HCT116 (cell line): ENCODE results near the gene ZNF536. TPM values are rescaled to one million over a fixed set of nuclear protein-coding genes. Genes with fewer than 3 reads are reported as not detected.

Source experiments
- ATAC-seq: fragments of 200-7000 bp; cut with Tn5 transposase; 2 replicates; pipeline ENCODE4 v1.9.1; 2020; ENCODE audit warnings: mild to moderate bottlenecking, moderate library complexity
- BruUV-seq: library from RNA; stranded (reverse); fragments of 400-500 nt; replicated peaks from 2 replicates; lab custom pipeline; 2021; lab: Mats Ljungman, UMichigan
- CTCF ChIA-PET: fragments of 300-600 bp; sonication (Branson Sonifier 250); formaldehyde crosslinking; loops from one replicate; lab custom pipeline; 2021; ENCODE audit warnings: antibody characterized with exemption; lab: Charles Lee
- POLR2A ChIA-PET: fragments of 300-600, 350-600 bp; sonication (Branson Sonifier 250); formaldehyde crosslinking; loops from one replicate; lab custom pipeline; 2021; ENCODE audit warnings: antibody characterized with exemption; lab: Charles Lee
- RAD21 ChIA-PET, 2 experiments: fragments of 300-600 bp; sonication (Branson Sonifier 250); formaldehyde crosslinking; loops; one replicate each; lab custom pipeline; 2023; ENCODE audit warnings: low total read pairs in 2 of 2; ENCODE audit not compliant: uncharacterized antibody in 2 of 2, unreplicated experiment in 2 of 2, low non-redundant PET in 1 of 2; lab: Charles Lee
- DNase-seq: peaks from one replicate; pipeline ENCODE4 v3.0.0-alpha.2; 2010; ENCODE audit warnings: low read depth, low spot score
- H2AFZ ChIP-seq: fragments of 200-600 bp; shearing (Covaris generic), sonication (generic); 2 replicates; pipeline ENCODE4 v1.6.1; 2017; ENCODE audit warnings: low read depth, mixed run types, mixed read lengths, antibody characterized with exemption, low read length; ENCODE audit not compliant: poor library complexity, severe bottlenecking
- H3K27ac ChIP-seq: 2 replicates; pipeline ENCODE4 v1.5.1; 2012; ENCODE audit warnings: low read depth, low read length
- H3K27me3 ChIP-seq: fragments of 200-600 bp; sonication (generic); 2 replicates; pipeline ENCODE4 v1.6.1; 2016; ENCODE audit warnings: mixed run types, low read length, mixed read lengths; ENCODE audit not compliant: insufficient read depth
- H3K36me3 ChIP-seq, 2 experiments: fragments of 200-500 bp in 1 of 2; fragments of 200-600 bp in 1 of 2; sonication (Bioruptor generic) in 1 of 2; sonication (generic) in 1 of 2; 2 replicates each; pipeline versions ENCODE4 v1.5.1 to v1.6.1; 2014 to 2016; ENCODE audit warnings: low read length in 2 of 2, inconsistent platforms in 1 of 2, mixed read lengths in 1 of 2, mixed run types in 1 of 2; ENCODE audit not compliant: insufficient read depth in 2 of 2, control insufficient read depth in 1 of 2
- H3K4me1 ChIP-seq, 2 experiments: fragments of 200-600 bp in 1 of 2; sonication (generic) in 1 of 2; 2 replicates each; pipeline versions ENCODE4 v1.5.1 to v1.6.1; 2012 to 2017; ENCODE audit warnings: low read length in 2 of 2, inconsistent platforms in 1 of 2, mild to moderate bottlenecking in 1 of 2, mixed read lengths in 1 of 2, mixed run types in 1 of 2, moderate library complexity in 1 of 2; ENCODE audit not compliant: insufficient read depth in 2 of 2, control insufficient read depth in 1 of 2
- H3K4me2 ChIP-seq: fragments of 200-600 bp; sonication (generic); 2 replicates; pipeline ENCODE4 v1.6.1; 2017; ENCODE audit warnings: mixed run types, low read length, mixed read lengths
- H3K4me3 ChIP-seq, 2 experiments: fragments of 200-600 bp in 1 of 2; sonication (generic) in 1 of 2; replicated peaks in 1 of 2; 2 replicates each; pipeline ENCODE4 v1.5.1; 2011 to 2016; ENCODE audit warnings: low read length in 2 of 2, control low read depth in 1 of 2, low read depth in 1 of 2, mild to moderate bottlenecking in 1 of 2, mixed read lengths in 1 of 2, mixed run types in 1 of 2
- H3K79me2 ChIP-seq: fragments of 200-600 bp; sonication (generic); 2 replicates; pipeline ENCODE4 v1.6.1; 2017; ENCODE audit warnings: mild to moderate bottlenecking, mixed run types, low read length, moderate library complexity, mixed read lengths; ENCODE audit not compliant: insufficient read depth
- H3K9ac ChIP-seq: fragments of 200-600 bp; sonication (generic); 2 replicates; pipeline ENCODE4 v1.6.1; 2016; ENCODE audit warnings: low read length, mixed read lengths
- H3K9me2 ChIP-seq: fragments of 200-600 bp; sonication (generic), shearing (Covaris generic); 2 replicates; pipeline ENCODE4 v1.6.1; 2017; ENCODE audit warnings: mixed run types, mild to moderate bottlenecking, moderate library complexity; ENCODE audit not compliant: insufficient read depth
- H3K9me3 ChIP-seq, 2 experiments: fragments of 200-500 bp in 1 of 2; fragments of 200-600 bp in 1 of 2; sonication (Bioruptor generic) in 1 of 2; sonication (generic) in 1 of 2; 2 replicates each; pipeline ENCODE4 v1.6.1; 2014 to 2017; ENCODE audit warnings: low read length in 2 of 2, mixed read lengths in 2 of 2, inconsistent platforms in 1 of 2, low read depth in 1 of 2, mild to moderate bottlenecking in 1 of 2, mixed run types in 1 of 2, moderate library complexity in 1 of 2; ENCODE audit not compliant: control insufficient read depth in 1 of 2, insufficient read depth in 1 of 2
- H4K20me1 ChIP-seq: fragments of 200-600 bp; sonication (generic), shearing (Covaris generic); 2 replicates; pipeline ENCODE4 v1.6.1; 2017; ENCODE audit warnings: mixed run types, mild to moderate bottlenecking, moderate library complexity; ENCODE audit not compliant: insufficient read depth
- ATF3 ChIP-seq: IDR thresholded peaks from 2 replicates; pipeline ENCODE4 v1.6.1; 2012
- CBX3 ChIP-seq: IDR thresholded peaks from 2 replicates; pipeline ENCODE4 v1.6.1; 2012; ENCODE audit warnings: low read depth
- CEBPB ChIP-seq: IDR thresholded peaks from 2 replicates; pipeline ENCODE4 v1.6.1; 2012; ENCODE audit warnings: low read depth
- EZH2 ChIP-seq: fragments of 200-600 bp; sonication (generic); IDR thresholded peaks from 2 replicates; pipeline ENCODE4 v1.6.1; 2017; ENCODE audit warnings: antibody characterized with exemption, mixed run types
- EZH2phosphoT487 ChIP-seq: fragments of 200-600 bp; IDR thresholded peaks from 2 replicates; pipeline ENCODE4 v1.6.1; 2018; ENCODE audit warnings: antibody characterized with exemption, borderline replicate concordance
- FOSL1 ChIP-seq: IDR thresholded peaks from 2 replicates; pipeline ENCODE4 v1.6.1; 2012; ENCODE audit warnings: low read depth
- TCF7L2 ChIP-seq: IDR thresholded peaks from 2 replicates; pipeline ENCODE4 v1.7.0; 2011; ENCODE audit warnings: borderline replicate concordance, inconsistent platforms; ENCODE audit not compliant: insufficient read depth, insufficient read length; ENCODE audit errors: extremely low read depth
- YY1 ChIP-seq: IDR thresholded peaks from 2 replicates; pipeline ENCODE4 v1.6.1; 2011; ENCODE audit warnings: low read length, low read depth, moderate library complexity, mild to moderate bottlenecking; ENCODE audit not compliant: insufficient replicate concordance; ENCODE audit errors: extremely low read depth
- intact Hi-C: fragments of 100-400 bp; cut with micrococcal nuclease; formaldehyde crosslinking; loops from 2 replicates; pipeline ENCODE4 v1.10.0; 2022
- total RNA-seq: library from RNA; stranded (reverse); gene quantifications from one replicate; pipeline ENCODE4 v1.2.1, GENCODE V29; 2021; ENCODE audit not compliant: unreplicated experiment
- TF ChIP-seq, protein P1 (sequence below): IDR thresholded peaks from 2 replicates; pipeline ENCODE4 v1.6.1; 2011; ENCODE audit warnings: mild to moderate bottlenecking, low read length, moderate library complexity; ENCODE audit not compliant: insufficient replicate concordance; ENCODE audit errors: extremely low read depth
- TF ChIP-seq, protein P2 (sequence below): IDR thresholded peaks from 2 replicates; pipeline ENCODE4 v1.6.1; 2012; ENCODE audit warnings: low read depth

The ZNF536 gene
- total RNA-seq, 1 experiment from 2014 or later = not detected

DNA sequence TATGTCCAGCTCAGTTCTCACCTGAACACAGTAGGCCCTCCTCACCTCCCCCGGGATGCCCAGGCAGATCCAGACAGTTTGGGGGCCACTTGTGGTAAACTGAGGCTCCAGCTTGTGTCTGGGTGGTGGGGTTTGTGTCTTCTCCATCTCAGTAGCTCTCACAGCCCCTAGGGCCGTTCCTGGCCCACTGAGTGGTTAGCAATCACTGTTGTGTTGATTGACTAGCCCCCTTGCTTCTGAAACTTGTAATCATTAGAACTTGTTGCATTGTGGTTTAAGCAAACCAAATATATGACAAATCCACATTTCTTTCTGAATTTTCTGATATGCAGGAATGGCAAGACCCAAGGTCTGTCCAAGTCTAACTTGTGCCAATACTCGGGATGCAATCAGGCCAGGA is 13.9 kb upstream of the ZNF536 start:
- no peaks in the 10 kb centered on the region for H3K9me2 ChIP-seq
- ATAC-seq (no peak), DNase-seq (no peak)
- no peak overlapping the region for H3K9ac ChIP-seq
- no peaks in the 10 kb centered on the region for H3K9me3 ChIP-seq
- no peaks in the 10 kb centered on the region for H4K20me1 ChIP-seq
- TF ChIP-seq YY1 = no peak
- no peak for TF ChIP-seq EZH2
- TF ChIP-seq, protein P1, sequence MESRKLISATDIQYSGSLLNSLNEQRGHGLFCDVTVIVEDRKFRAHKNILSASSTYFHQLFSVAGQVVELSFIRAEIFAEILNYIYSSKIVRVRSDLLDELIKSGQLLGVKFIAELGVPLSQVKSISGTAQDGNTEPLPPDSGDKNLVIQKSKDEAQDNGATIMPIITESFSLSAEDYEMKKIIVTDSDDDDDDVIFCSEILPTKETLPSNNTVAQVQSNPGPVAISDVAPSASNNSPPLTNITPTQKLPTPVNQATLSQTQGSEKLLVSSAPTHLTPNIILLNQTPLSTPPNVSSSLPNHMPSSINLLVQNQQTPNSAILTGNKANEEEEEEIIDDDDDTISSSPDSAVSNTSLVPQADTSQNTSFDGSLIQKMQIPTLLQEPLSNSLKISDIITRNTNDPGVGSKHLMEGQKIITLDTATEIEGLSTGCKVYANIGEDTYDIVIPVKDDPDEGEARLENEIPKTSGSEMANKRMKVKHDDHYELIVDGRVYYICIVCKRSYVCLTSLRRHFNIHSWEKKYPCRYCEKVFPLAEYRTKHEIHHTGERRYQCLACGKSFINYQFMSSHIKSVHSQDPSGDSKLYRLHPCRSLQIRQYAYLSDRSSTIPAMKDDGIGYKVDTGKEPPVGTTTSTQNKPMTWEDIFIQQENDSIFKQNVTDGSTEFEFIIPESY = no peak
- no peak for TF ChIP-seq ATF3
- TF ChIP-seq EZH2phosphoT487 = no peak
- TF ChIP-seq FOSL1 = no peak
- TF ChIP-seq CEBPB = no peak
- TF ChIP-seq CBX3 = no peak
- TF ChIP-seq, protein P2, sequence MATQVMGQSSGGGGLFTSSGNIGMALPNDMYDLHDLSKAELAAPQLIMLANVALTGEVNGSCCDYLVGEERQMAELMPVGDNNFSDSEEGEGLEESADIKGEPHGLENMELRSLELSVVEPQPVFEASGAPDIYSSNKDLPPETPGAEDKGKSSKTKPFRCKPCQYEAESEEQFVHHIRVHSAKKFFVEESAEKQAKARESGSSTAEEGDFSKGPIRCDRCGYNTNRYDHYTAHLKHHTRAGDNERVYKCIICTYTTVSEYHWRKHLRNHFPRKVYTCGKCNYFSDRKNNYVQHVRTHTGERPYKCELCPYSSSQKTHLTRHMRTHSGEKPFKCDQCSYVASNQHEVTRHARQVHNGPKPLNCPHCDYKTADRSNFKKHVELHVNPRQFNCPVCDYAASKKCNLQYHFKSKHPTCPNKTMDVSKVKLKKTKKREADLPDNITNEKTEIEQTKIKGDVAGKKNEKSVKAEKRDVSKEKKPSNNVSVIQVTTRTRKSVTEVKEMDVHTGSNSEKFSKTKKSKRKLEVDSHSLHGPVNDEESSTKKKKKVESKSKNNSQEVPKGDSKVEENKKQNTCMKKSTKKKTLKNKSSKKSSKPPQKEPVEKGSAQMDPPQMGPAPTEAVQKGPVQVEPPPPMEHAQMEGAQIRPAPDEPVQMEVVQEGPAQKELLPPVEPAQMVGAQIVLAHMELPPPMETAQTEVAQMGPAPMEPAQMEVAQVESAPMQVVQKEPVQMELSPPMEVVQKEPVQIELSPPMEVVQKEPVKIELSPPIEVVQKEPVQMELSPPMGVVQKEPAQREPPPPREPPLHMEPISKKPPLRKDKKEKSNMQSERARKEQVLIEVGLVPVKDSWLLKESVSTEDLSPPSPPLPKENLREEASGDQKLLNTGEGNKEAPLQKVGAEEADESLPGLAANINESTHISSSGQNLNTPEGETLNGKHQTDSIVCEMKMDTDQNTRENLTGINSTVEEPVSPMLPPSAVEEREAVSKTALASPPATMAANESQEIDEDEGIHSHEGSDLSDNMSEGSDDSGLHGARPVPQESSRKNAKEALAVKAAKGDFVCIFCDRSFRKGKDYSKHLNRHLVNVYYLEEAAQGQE = no peak
- TF ChIP-seq TCF7L2 = no peak
- peaks cover 15% of the 10 kb centered on the region for H3K27me3 ChIP-seq
- POLR2A ChIA-PET = no interaction called here
- H2AFZ ChIP-seq = no peak overlapping the region
- H3K4me1 ChIP-seq = no peaks in the 10 kb centered on the region
- CTCF ChIA-PET = no interaction called here
- H3K4me3 ChIP-seq = no peak overlapping the region
- BruUV-seq = no TSS peak
- RAD21 ChIA-PET = no interaction called here
- intact Hi-C loops = no loop called here
- no peaks in the 10 kb centered on the region for H3K79me2 ChIP-seq
- H3K36me3 ChIP-seq = no peaks in the 10 kb centered on the region
- H3K4me2 ChIP-seq = no peak overlapping the region
- no peak overlapping the region for H3K27ac ChIP-seq
